ENCODE measurements around the gene GBE1.

GBE1 gene

DNA sequence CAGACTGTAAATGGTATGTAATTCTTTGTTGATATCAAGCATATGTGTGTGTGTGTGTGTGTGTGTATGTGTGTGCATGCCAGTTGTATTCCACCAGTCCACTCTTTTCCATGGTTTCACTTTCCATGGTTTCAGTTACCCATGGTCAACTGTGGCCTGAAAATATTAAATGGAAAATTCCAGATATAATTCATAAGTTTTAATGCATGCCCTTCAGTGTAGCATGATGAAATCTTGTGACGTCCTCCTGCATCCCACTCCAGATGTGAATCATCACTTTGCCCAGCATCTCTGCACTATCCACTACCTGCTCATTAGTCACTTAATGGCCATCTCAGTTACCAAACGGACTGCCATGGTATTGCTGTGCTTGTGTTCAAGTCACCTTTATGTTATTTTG lies 215.9 kb downstream of the GBE1 start:
- Histone ChIP-seq H3K9me3 (no peaks in the 10 kb centered on the region), H3K4me3 (no peak overlapping the region), H3K27me3 (ENCODE audit: low read depth) (no peaks in the 10 kb centered on the region), H3K36me3 (replicated peaks) (no peaks in the 10 kb centered on the region), H3K4me1 (no peaks in the 10 kb centered on the region)
- DNase-seq (ENCODE audit: low spot score in 2 of 2) = no peak
- in situ Hi-C loops (cut with MboI; ENCODE audit: low sequenced_read_pairs) = no loop called here

DNA sequence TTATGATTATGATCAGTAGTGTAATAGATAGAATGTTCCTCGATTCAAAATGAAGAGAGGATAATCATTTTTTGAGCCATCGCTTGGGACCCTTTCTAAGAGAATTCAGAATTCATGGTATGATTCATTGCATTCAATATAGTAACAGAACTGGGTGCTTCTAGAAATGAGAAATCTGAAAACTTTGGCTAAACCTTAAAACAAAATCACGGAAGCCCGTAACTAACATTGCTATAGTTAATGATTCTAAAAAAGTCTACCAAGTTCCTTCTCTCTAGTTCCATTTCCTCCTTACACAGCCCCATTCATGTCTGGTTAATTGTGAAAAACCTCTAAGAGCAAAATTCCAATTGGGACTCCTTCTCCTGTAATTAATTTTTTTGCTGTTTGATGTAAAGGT lies 217.1 kb downstream of the GBE1 start:
- no peak overlapping the region for H3K4me3 ChIP-seq
- no peaks in the 10 kb centered on the region for H3K9me3 ChIP-seq
- no peaks in the 10 kb centered on the region for H3K27me3 ChIP-seq (ENCODE audit: low read depth)
- H3K4me1 ChIP-seq = no peaks in the 10 kb centered on the region
- no peak for DNase-seq (ENCODE audit: low spot score in 2 of 2)
- in situ Hi-C loops (cut with MboI; ENCODE audit: low sequenced_read_pairs) = no loop called here
- no peaks in the 10 kb centered on the region for H3K36me3 ChIP-seq (replicated peaks)

- H3K4me1 ChIP-seq = peaks cover 4% of the 10 kb centered on the region
- H3K27me3 ChIP-seq (ENCODE audit: low read depth) = no peaks in the 10 kb centered on the region
- no peak overlapping the region for H3K4me3 ChIP-seq
- no peak for DNase-seq (ENCODE audit: low spot score in 2 of 2)
- no peaks in the 10 kb centered on the region for H3K9me3 ChIP-seq
- no peaks in the 10 kb centered on the region for H3K36me3 ChIP-seq (replicated peaks)
- in situ Hi-C loops (cut with MboI; ENCODE audit: low sequenced_read_pairs) = no loop called here
These were observed 220.7 kb downstream of the GBE1 start for GRCh38 chr3:81540787-81541186.

- in situ Hi-C loops (cut with MboI; ENCODE audit: low sequenced_read_pairs) = no loop called here
- DNase-seq (ENCODE audit: low spot score in 2 of 2) = no peak
- no peaks in the 10 kb centered on the region for H3K27me3 ChIP-seq (ENCODE audit: low read depth)
- peaks cover 4% of the 10 kb centered on the region for H3K4me1 ChIP-seq
- no peaks in the 10 kb centered on the region for H3K36me3 ChIP-seq (replicated peaks)
- no peak overlapping the region for H3K4me3 ChIP-seq
- H3K9me3 ChIP-seq = no peaks in the 10 kb centered on the region
These were observed 229.6 kb downstream of the GBE1 start for GRCh38 chr3:81531846-81532245.

DNA sequence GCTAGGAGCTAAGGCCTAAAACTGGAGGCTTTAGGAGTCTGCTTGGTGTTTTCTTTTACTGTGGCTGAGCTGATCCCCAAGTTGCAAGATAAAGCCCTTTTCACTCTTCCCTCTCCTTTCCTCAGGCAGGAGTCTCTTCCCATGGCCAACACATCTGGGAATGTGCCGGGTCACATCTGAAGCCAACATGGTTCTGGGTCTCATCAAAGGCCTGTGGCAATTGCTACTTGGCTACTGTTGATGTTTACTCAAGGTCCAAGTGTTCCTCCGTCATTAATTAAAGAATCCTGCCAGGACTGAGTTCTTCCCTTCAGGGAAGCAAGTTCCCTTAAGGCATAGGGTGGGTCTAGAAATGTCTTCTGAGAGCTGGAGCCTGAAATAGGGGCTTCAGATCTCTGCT lies 230.2 kb downstream of the GBE1 start:
- H3K4me3 ChIP-seq = no peak overlapping the region
- H3K36me3 ChIP-seq (replicated peaks) = no peaks in the 10 kb centered on the region
- H3K27me3 ChIP-seq (ENCODE audit: low read depth) = no peaks in the 10 kb centered on the region
- in situ Hi-C loops (cut with MboI; ENCODE audit: low sequenced_read_pairs) = no loop called here
- no peaks in the 10 kb centered on the region for H3K4me1 ChIP-seq
- no peak for DNase-seq (ENCODE audit: low spot score in 2 of 2)
- no peaks in the 10 kb centered on the region for H3K9me3 ChIP-seq

- in situ Hi-C loops (cut with MboI; ENCODE audit: low sequenced_read_pairs) = no loop called here
These were observed 231.1 kb downstream of the GBE1 start for GRCh38 chr3:81530180-81530939.

GRCh38 chr3:81521855-81522254 lies 239.6 kb downstream of the GBE1 start:
- no peak overlapping the region for H3K4me3 ChIP-seq
- in situ Hi-C loops (cut with MboI; ENCODE audit: low sequenced_read_pairs) = no loop called here
- DNase-seq (ENCODE audit: low spot score in 2 of 2) = no peak
- H3K36me3 ChIP-seq (replicated peaks) = no peaks in the 10 kb centered on the region
- no peaks in the 10 kb centered on the region for H3K4me1 ChIP-seq
- H3K9me3 ChIP-seq = no peaks in the 10 kb centered on the region
- H3K27me3 ChIP-seq (ENCODE audit: low read depth) = no peaks in the 10 kb centered on the region

More at GRCh38 chr3:81530180-81530939, 231.1 kb downstream of the GBE1 start:
- H3K4me1 ChIP-seq = no peaks in the 10 kb centered on the region
- H3K9me3 ChIP-seq = no peaks in the 10 kb centered on the region
- H3K4me3 ChIP-seq = no peak overlapping the region
- H3K27me3 ChIP-seq (ENCODE audit: low read depth) = no peaks in the 10 kb centered on the region
- no peaks in the 10 kb centered on the region for H3K36me3 ChIP-seq (replicated peaks)
- no peak for DNase-seq (ENCODE audit: low spot score in 2 of 2)

DNA sequence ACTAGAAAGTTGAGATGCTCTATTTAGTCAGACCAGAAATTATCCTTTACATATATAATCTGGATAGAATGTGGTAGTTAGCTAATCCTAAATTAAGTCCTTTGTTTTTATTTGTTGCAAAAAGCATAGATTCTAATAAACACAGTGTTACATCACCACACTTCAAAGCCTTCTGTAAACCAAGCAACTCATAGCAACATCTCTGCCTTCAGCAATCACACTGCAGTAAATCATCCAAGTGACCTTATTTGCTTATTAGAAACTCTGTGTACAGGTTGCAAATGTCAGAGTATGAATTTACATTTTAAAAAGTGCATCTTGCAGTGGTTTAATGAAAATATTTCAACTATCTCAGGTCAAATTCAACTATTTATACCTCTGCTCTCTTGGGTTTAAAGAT lies 242.5 kb downstream of the GBE1 start:
- Histone ChIP-seq H3K4me3 (no peak overlapping the region), H3K36me3 (replicated peaks) (no peaks in the 10 kb centered on the region), H3K9me3 (no peaks in the 10 kb centered on the region), H3K27me3 (ENCODE audit: low read depth) (no peaks in the 10 kb centered on the region), H3K4me1 (no peaks in the 10 kb centered on the region)
- in situ Hi-C loops (cut with MboI; ENCODE audit: low sequenced_read_pairs) = no loop called here
- DNase-seq (ENCODE audit: low spot score in 2 of 2) = no peak

- H3K36me3 ChIP-seq (replicated peaks) = no peaks in the 10 kb centered on the region
- DNase-seq (ENCODE audit: low spot score in 2 of 2) = no peak
- no peaks in the 10 kb centered on the region for H3K9me3 ChIP-seq
- no peaks in the 10 kb centered on the region for H3K27me3 ChIP-seq (ENCODE audit: low read depth)
- in situ Hi-C loops (cut with MboI; ENCODE audit: low sequenced_read_pairs) = no loop called here
- no peaks in the 10 kb centered on the region for H3K4me1 ChIP-seq
- H3K4me3 ChIP-seq = no peak overlapping the region
These were observed 245.4 kb downstream of the GBE1 start for GRCh38 chr3:81516042-81516441.

DNA sequence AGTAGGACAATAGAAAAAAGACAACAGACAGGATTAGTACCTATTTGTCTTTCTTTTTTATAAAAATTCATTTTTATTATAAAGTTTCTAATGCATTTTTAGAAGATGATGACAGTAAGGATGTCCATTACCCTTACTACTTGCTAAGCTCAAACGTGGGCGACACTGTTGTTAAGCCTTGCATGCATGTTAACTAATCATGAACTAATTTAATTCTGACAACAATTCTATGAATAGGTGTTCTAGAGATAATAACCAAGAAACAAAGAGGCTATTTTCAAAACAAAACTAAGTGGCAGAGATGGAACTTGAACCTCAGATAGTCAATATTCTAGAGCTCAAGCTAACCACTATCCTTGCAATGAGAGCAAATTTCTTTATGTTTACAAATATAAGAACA lies 247.9 kb downstream of the GBE1 start:
- DNase-seq (ENCODE audit: low spot score in 2 of 2) = no peak
- no peaks in the 10 kb centered on the region for H3K4me1 ChIP-seq
- in situ Hi-C loops (cut with MboI; ENCODE audit: low sequenced_read_pairs) = no loop called here
- no peak overlapping the region for H3K4me3 ChIP-seq
- H3K36me3 ChIP-seq (replicated peaks) = no peaks in the 10 kb centered on the region
- H3K9me3 ChIP-seq = no peaks in the 10 kb centered on the region
- no peaks in the 10 kb centered on the region for H3K27me3 ChIP-seq (ENCODE audit: low read depth)

- no peaks in the 10 kb centered on the region for H3K4me1 ChIP-seq
- in situ Hi-C loops (cut with MboI; ENCODE audit: low sequenced_read_pairs) = no loop called here
- no peak for DNase-seq (ENCODE audit: low spot score in 2 of 2)
- no peaks in the 10 kb centered on the region for H3K36me3 ChIP-seq (replicated peaks)
- no peak overlapping the region for H3K4me3 ChIP-seq
- H3K27me3 ChIP-seq (ENCODE audit: low read depth) = no peaks in the 10 kb centered on the region
- H3K9me3 ChIP-seq = no peaks in the 10 kb centered on the region
These were observed 258.4 kb downstream of the GBE1 start for GRCh38 chr3:81503026-81503425.

- H3K27me3 ChIP-seq (ENCODE audit: low read depth) = no peaks in the 10 kb centered on the region
- in situ Hi-C loops (cut with MboI; ENCODE audit: low sequenced_read_pairs) = no loop called here
- DNase-seq (ENCODE audit: low spot score in 2 of 2) = no peak
- H3K4me3 ChIP-seq = no peak overlapping the region
- no peaks in the 10 kb centered on the region for H3K4me1 ChIP-seq
- no peaks in the 10 kb centered on the region for H3K9me3 ChIP-seq
- no peaks in the 10 kb centered on the region for H3K36me3 ChIP-seq (replicated peaks)
These were observed 259.2 kb downstream of the GBE1 start for GRCh38 chr3:81502236-81502635.

GRCh38 chr3:81500039-81500438 lies 261.4 kb downstream of the GBE1 start:
- Histone ChIP-seq H3K9me3 (no peaks in the 10 kb centered on the region), H3K4me1 (no peaks in the 10 kb centered on the region), H3K36me3 (replicated peaks) (no peaks in the 10 kb centered on the region), H3K4me3 (no peak overlapping the region), H3K27me3 (ENCODE audit: low read depth) (no peaks in the 10 kb centered on the region)
- no peak for DNase-seq (ENCODE audit: low spot score in 2 of 2)
- in situ Hi-C loops (cut with MboI; ENCODE audit: low sequenced_read_pairs) = no loop called here

GRCh38 chr3:81497572-81498251 lies 263.7 kb downstream of the GBE1 start:
- H3K9me3 ChIP-seq = no peaks in the 10 kb centered on the region
- H3K4me3 ChIP-seq = no peak overlapping the region
- H3K4me1 ChIP-seq = no peaks in the 10 kb centered on the region
- no peaks in the 10 kb centered on the region for H3K27me3 ChIP-seq (ENCODE audit: low read depth)
- no peaks in the 10 kb centered on the region for H3K36me3 ChIP-seq (replicated peaks)
- DNase-seq (ENCODE audit: low spot score in 2 of 2) = no peak
- in situ Hi-C loops (cut with MboI; ENCODE audit: low sequenced_read_pairs) = no loop called here

Data from HAP-1 (cell line).